CD4-positive, alpha-beta T cell (primary cell): ENCODE results near the gene ZCCHC9. TPM values are rescaled to one million over a fixed set of nuclear protein-coding genes. Genes with fewer than 3 reads are reported as not detected.

Experiments
- ATAC-seq: fragments of 200-7000 bp; cut with Tn5 transposase; one replicate; pipeline ENCODE4 v1.10.0; 2022; ENCODE audit warnings: mild to moderate bottlenecking; ENCODE audit not compliant: poor library complexity
- CTCF ChIA-PET: fragments of 350-600 bp; sonication (Branson Sonifier 250); formaldehyde crosslinking; loops from one replicate; lab custom pipeline; 2021; ENCODE audit warnings: antibody characterized with exemption, inconsistent platforms; lab: Charles Lee
- POLR2A ChIA-PET: fragments of 350-600 bp; sonication (Branson Sonifier 250); formaldehyde crosslinking; loops from one replicate; lab custom pipeline; 2021; ENCODE audit warnings: antibody characterized with exemption, inconsistent platforms; lab: Charles Lee
- DNase-seq, 14 experiments: peaks; one replicate each; pipeline ENCODE4 v3.0.0-alpha.2; 2013 to 2020; ENCODE audit warnings: mixed read lengths in 2 of 14
- H3K27ac ChIP-seq, 2 donors: one replicate each; pipeline versions ENCODE4 v1.5.1 to v1.7.0; 2013; ENCODE audit warnings: low read length in 2 of 2, low read depth in 1 of 2, mild to moderate bottlenecking in 1 of 2
- H3K27me3 ChIP-seq, 2 experiments: 1 replicate in 1 of 2; 2 replicates in 1 of 2; pipeline versions ENCODE4 v1.6.1 to v1.7.0; 2013; ENCODE audit warnings: low read length in 2 of 2, control low read depth in 1 of 2, mild to moderate bottlenecking in 1 of 2, moderate library complexity in 1 of 2; ENCODE audit not compliant: insufficient read depth in 2 of 2, control insufficient read depth in 1 of 2
- H3K36me3 ChIP-seq: one replicate; pipeline ENCODE4 v1.6.1; 2013; ENCODE audit warnings: low read length, control low read depth; ENCODE audit not compliant: insufficient read depth
- H3K4me1 ChIP-seq: one replicate; pipeline ENCODE4 v1.6.1; 2013; ENCODE audit warnings: low read length, control low read depth; ENCODE audit not compliant: insufficient read depth
- H3K4me3 ChIP-seq: one replicate; pipeline ENCODE4 v1.5.1; 2013; ENCODE audit warnings: mild to moderate bottlenecking, low read length, moderate library complexity
- H3K9me3 ChIP-seq, 2 experiments: 1 replicate in 1 of 2; 2 replicates in 1 of 2; pipeline versions ENCODE4 v1.6.1 to v1.7.0; 2013; ENCODE audit warnings: low read length in 2 of 2, mild to moderate bottlenecking in 2 of 2, control low read depth in 1 of 2, moderate library complexity in 1 of 2; ENCODE audit not compliant: control insufficient read depth in 1 of 2, insufficient read depth in 1 of 2
- H3K27ac Mint-ChIP-seq: one replicate; pipeline ENCODE4 v1.8.0; 2020; ENCODE audit warnings: mixed read lengths
- H3K27me3 Mint-ChIP-seq: one replicate; pipeline ENCODE4 v1.8.0; 2021; ENCODE audit warnings: mixed read lengths
- H3K36me3 Mint-ChIP-seq: one replicate; pipeline ENCODE4 v1.8.0; 2021; ENCODE audit warnings: low read depth, mixed read lengths
- H3K4me1 Mint-ChIP-seq: one replicate; pipeline ENCODE4 v1.8.0; 2021; ENCODE audit warnings: low read depth, mixed read lengths
- H3K4me3 Mint-ChIP-seq: one replicate; pipeline ENCODE4 v1.8.0; 2020; ENCODE audit warnings: mild to moderate bottlenecking, mixed read lengths
- H3K9me3 Mint-ChIP-seq: one replicate; pipeline ENCODE4 v1.8.0; 2020; ENCODE audit warnings: mixed read lengths
- CTCF ChIP-seq: fragments of 200-600 bp; IDR thresholded peaks from one replicate; pipeline ENCODE4 v1.8.0; 2022; ENCODE audit warnings: antibody characterized with exemption, mild to moderate bottlenecking
- intact Hi-C, 2 experiments: fragments of 100-400 bp; cut with DNase I in 1 of 2; cut with micrococcal nuclease in 1 of 2; formaldehyde crosslinking; loops; one replicate each; pipeline versions ENCODE4 v1.15.1 to v1.9.0; 2023 to 2025; cut with DNase I, micrococcal nuclease
- total RNA-seq, 174 experiments: library from RNA in 2 of 174; stranded (reverse) in 2 of 174; gene quantifications; one replicate each; pipeline ENCODE4 v1.2.3 and lab custom pipeline; 2021 to 2026

ZCCHC9 gene
- total RNA-seq, 2 experiments from 2014 or later = 16.3 to 17.3 TPM

- Mint-ChIP-seq H3K27ac (no peak overlapping the region), H3K4me1 (no peaks in the 10 kb centered on the region), H3K27me3 (no peaks in the 10 kb centered on the region), H3K4me3 (no peak overlapping the region), H3K9me3 (no peaks in the 10 kb centered on the region), H3K36me3 (peaks cover 66% of the 10 kb centered on the region)
- DNase-seq (no peak), ATAC-seq (no peak)
- ChIA-PET CTCF (interaction anchor here (1.4 kb wide), 1 partner anchor 14 kb away, joined by 4 read pairs; no protein-coding TSS in a partner anchor), POLR2A (interaction anchor here (1.3 kb wide), 1 partner anchor 11 kb away, joined by 4 read pairs; no protein-coding TSS in a partner anchor)
- Histone ChIP-seq H3K4me3 (no peak overlapping the region), H3K9me3 (no peaks in the 10 kb centered on the region), H3K36me3 (peaks cover 40% of the 10 kb centered on the region), H3K27me3 (no peaks in the 10 kb centered on the region), H3K4me1 (no peaks in the 10 kb centered on the region), H3K27ac (no peak overlapping the region)
- no peak for TF ChIP-seq CTCF
- intact Hi-C loops = no loop called here
Observed at GRCh38 chr5:81313278-81313677, 11.9 kb downstream of the ZCCHC9 start.

- H3K27ac ChIP-seq = no peak overlapping the region
- H3K27me3 Mint-ChIP-seq = no peaks in the 10 kb centered on the region
- POLR2A ChIA-PET = interaction anchor here (1.3 kb wide), 1 partner anchor 12 kb away, joined by 4 read pairs; no protein-coding TSS in a partner anchor
- H3K36me3 Mint-ChIP-seq = peaks cover 62% of the 10 kb centered on the region
- no peak for DNase-seq
- H3K4me3 ChIP-seq = no peak overlapping the region
- no peaks in the 10 kb centered on the region for H3K9me3 Mint-ChIP-seq
- intact Hi-C loops = no loop called here
- no peak for TF ChIP-seq CTCF
- CTCF ChIA-PET = interaction anchor here (1.4 kb wide), 1 partner anchor 14 kb away, joined by 4 read pairs; no protein-coding TSS in a partner anchor
- ATAC-seq = no peak
- H3K27me3 ChIP-seq = no peaks in the 10 kb centered on the region
- H3K27ac Mint-ChIP-seq = no peak overlapping the region
- H3K9me3 ChIP-seq = no peaks in the 10 kb centered on the region
- H3K4me1 ChIP-seq = no peaks in the 10 kb centered on the region
- no peak overlapping the region for H3K4me3 Mint-ChIP-seq
- no peaks in the 10 kb centered on the region for H3K4me1 Mint-ChIP-seq
- H3K36me3 ChIP-seq = peaks cover 39% of the 10 kb centered on the region
Observed at GRCh38 chr5:81313686-81314085, 12.3 kb downstream of the ZCCHC9 start.

GRCh38 chr5:81314581-81314980 lies 13.2 kb downstream of the ZCCHC9 start:
- Histone ChIP-seq H3K36me3 (peaks cover 30% of the 10 kb centered on the region), H3K9me3 (no peaks in the 10 kb centered on the region), H3K4me3 (no peak overlapping the region), H3K4me1 (no peaks in the 10 kb centered on the region), H3K27me3 (no peaks in the 10 kb centered on the region), H3K27ac (no peak overlapping the region)
- TF ChIP-seq CTCF = no peak
- DNase-seq = no peak
- ATAC-seq = no peak
- H3K27me3 Mint-ChIP-seq = no peaks in the 10 kb centered on the region
- CTCF ChIA-PET = interaction anchor here (1.4 kb wide), 1 partner anchor 15 kb away, joined by 4 read pairs; no protein-coding TSS in a partner anchor
- POLR2A ChIA-PET = interaction anchor here (1.0 kb wide), 1 partner anchor 12 kb away, joined by 4 read pairs; no protein-coding TSS in a partner anchor
- H3K27ac Mint-ChIP-seq = no peak overlapping the region
- peaks cover 53% of the 10 kb centered on the region for H3K36me3 Mint-ChIP-seq
- H3K9me3 Mint-ChIP-seq = no peaks in the 10 kb centered on the region
- intact Hi-C loops = no loop called here
- H3K4me1 Mint-ChIP-seq = no peaks in the 10 kb centered on the region
- no peak overlapping the region for H3K4me3 Mint-ChIP-seq
